Osteoblast (primary cell): Measurements from ENCODE around the gene P2RY11. TPM values are rescaled to one million over a fixed set of nuclear protein-coding genes. Genes with fewer than 3 reads are reported as not detected.

ENCODE experiments used
- DNase-seq: peaks from one replicate; pipeline ENCODE4 v3.0.0; 2011; ENCODE audit warnings: low spot score, mixed read lengths; ENCODE audit not compliant: insufficient read length; ENCODE audit errors: missing footprints
- H2AFZ ChIP-seq: 2 replicates; pipeline ENCODE4 v1.6.0; 2011; ENCODE audit warnings: mild to moderate bottlenecking, low read length
- H3K27ac ChIP-seq: 2 replicates; pipeline ENCODE4 v1.5.1; 2011; ENCODE audit warnings: mild to moderate bottlenecking, low read depth, low read length, moderate library complexity
- H3K27me3 ChIP-seq: 2 replicates; pipeline ENCODE4 v1.6.0; 2012; ENCODE audit warnings: mild to moderate bottlenecking, control low read depth, inconsistent platforms, low read length, moderate library complexity; ENCODE audit not compliant: insufficient read depth
- H3K36me3 ChIP-seq: 2 replicates; pipeline ENCODE4 v1.5.1; 2011; ENCODE audit warnings: mild to moderate bottlenecking, low read length, control low read depth, moderate library complexity; ENCODE audit not compliant: insufficient read depth
- H3K4me1 ChIP-seq: 2 replicates; pipeline ENCODE4 v1.5.1; 2011; ENCODE audit warnings: mild to moderate bottlenecking, low read length, control low read depth, moderate library complexity; ENCODE audit not compliant: insufficient read depth
- H3K4me2 ChIP-seq: 2 replicates; pipeline ENCODE4 v1.6.0; 2011; ENCODE audit warnings: mild to moderate bottlenecking, low read length; ENCODE audit not compliant: insufficient read depth
- H3K4me3 ChIP-seq: fragments of 200-600 bp; sonication (generic); 3 replicates; pipeline ENCODE4 v1.5.1; 2012; ENCODE audit warnings: mild to moderate bottlenecking, low read length, inconsistent platforms; ENCODE audit not compliant: insufficient read depth
- H3K79me2 ChIP-seq: 2 replicates; pipeline ENCODE4 v1.6.0; 2012; ENCODE audit warnings: mild to moderate bottlenecking, low read length, control low read depth, inconsistent platforms; ENCODE audit not compliant: insufficient read depth
- H3K9me3 ChIP-seq: 2 replicates; pipeline ENCODE4 v1.5.1; 2011; ENCODE audit warnings: low read depth, low read length, control low read depth
- H4K20me1 ChIP-seq: 2 replicates; pipeline ENCODE4 v1.6.0; 2012; ENCODE audit warnings: mild to moderate bottlenecking, low read length, control low read depth; ENCODE audit not compliant: insufficient read depth
- total RNA-seq: library from RNA; depleted of rRNA; stranded (reverse); fragments of >200 nt; gene quantifications from 2 replicates; pipeline ENCODE4 v1.2.3, GENCODE V29; 2012
- TF ChIP-seq, protein P1 (sequence below): IDR thresholded peaks from 2 replicates; pipeline ENCODE4 v1.5.1; 2011; ENCODE audit warnings: mild to moderate bottlenecking, low read depth, low read length, moderate library complexity; ENCODE audit errors: extremely low read depth

P2RY11 gene
- total RNA-seq, 1 donor, result 2.2 TPM

DNA sequence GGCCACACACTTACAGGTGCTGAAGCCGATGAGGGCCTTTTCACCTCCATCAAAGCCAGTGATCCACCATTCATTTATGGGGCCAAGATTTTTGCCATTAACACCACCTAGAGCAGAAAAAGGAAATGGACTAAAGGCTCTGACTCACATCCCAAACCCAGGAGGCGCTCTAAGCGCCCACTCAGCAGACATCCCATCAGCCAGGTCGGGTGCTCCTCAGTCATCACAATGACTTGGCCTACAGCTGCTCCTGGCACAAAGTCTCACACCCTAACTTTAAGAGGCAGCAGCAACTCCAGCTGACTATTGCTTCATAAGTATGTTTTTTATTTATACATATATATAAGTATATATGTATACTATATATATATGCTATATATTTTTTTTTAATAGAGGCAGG is 44.3 kb downstream of the P2RY11 start:
- TF ChIP-seq, protein P1, sequence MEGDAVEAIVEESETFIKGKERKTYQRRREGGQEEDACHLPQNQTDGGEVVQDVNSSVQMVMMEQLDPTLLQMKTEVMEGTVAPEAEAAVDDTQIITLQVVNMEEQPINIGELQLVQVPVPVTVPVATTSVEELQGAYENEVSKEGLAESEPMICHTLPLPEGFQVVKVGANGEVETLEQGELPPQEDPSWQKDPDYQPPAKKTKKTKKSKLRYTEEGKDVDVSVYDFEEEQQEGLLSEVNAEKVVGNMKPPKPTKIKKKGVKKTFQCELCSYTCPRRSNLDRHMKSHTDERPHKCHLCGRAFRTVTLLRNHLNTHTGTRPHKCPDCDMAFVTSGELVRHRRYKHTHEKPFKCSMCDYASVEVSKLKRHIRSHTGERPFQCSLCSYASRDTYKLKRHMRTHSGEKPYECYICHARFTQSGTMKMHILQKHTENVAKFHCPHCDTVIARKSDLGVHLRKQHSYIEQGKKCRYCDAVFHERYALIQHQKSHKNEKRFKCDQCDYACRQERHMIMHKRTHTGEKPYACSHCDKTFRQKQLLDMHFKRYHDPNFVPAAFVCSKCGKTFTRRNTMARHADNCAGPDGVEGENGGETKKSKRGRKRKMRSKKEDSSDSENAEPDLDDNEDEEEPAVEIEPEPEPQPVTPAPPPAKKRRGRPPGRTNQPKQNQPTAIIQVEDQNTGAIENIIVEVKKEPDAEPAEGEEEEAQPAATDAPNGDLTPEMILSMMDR, result peak; percentile 19
- Histone ChIP-seq H3K4me1 (no peaks in the 10 kb centered on the region), H3K27ac (no peak overlapping the region), H3K9me3 (no peaks in the 10 kb centered on the region), H3K27me3 (no peaks in the 10 kb centered on the region), H3K4me2 (no peak overlapping the region), H3K4me3 (no peak overlapping the region), H2AFZ (no peak overlapping the region), H3K79me2 (peaks cover 2% of the 10 kb centered on the region), H3K36me3 (peaks cover 92% of the 10 kb centered on the region), H4K20me1 (no peaks in the 10 kb centered on the region)
- DNase-seq, result peak; percentile 90

DNA sequence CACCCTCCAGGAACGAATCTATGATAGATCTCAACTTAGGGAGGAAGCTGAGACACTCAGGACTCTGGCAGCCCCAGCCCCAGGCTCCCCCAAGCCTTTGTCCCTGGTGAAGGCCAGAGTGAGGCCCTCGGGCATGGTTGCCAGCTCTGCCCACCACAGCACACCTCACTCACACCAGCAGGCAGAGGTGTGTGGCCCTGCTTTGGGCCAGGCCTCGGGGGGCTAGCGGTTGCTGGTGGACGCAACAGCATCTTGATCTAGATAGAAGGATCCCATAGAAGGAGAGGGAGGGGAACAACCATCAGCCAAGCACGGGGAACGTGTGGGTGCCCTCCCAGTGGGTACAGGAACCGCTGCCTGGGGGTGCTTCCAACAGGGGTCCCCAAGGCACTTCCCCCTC is 46.6 kb downstream of the P2RY11 start:
- H3K79me2 ChIP-seq, result peaks cover 2% of the 10 kb centered on the region
- H3K9me3 ChIP-seq, result no peaks in the 10 kb centered on the region
- TF ChIP-seq, protein P1, result no peak
- H3K36me3 ChIP-seq, result peaks cover 89% of the 10 kb centered on the region
- no peak overlapping the region for H3K27ac ChIP-seq
- no peaks in the 10 kb centered on the region for H3K4me1 ChIP-seq
- no peak overlapping the region for H3K4me3 ChIP-seq
- H4K20me1 ChIP-seq, result no peaks in the 10 kb centered on the region
- no peak for DNase-seq
- no peak overlapping the region for H2AFZ ChIP-seq
- no peaks in the 10 kb centered on the region for H3K27me3 ChIP-seq
- no peak overlapping the region for H3K4me2 ChIP-seq

DNA sequence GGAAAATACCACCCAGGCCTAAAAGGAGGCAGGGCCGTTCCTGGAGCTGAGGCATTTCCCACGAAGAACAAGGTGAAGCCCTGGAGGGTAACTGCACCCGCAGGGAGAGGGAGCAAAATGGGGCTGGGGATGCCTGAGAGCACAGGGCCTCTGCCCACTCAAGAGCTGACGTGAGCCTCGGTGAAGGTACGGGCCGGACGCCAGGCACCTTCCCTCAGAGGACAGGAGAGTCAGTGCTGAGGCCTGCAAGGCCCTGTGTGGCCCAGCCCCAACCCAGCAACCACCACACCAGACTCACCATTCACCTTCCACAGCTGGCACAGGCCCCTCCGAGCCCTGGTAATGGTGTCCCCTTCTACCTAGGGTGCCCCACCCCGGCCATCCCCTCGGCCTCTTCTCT is 47.0 kb downstream of the P2RY11 start:
- H3K79me2 ChIP-seq, result peaks cover 2% of the 10 kb centered on the region
- no peaks in the 10 kb centered on the region for H3K9me3 ChIP-seq
- peak; percentile 53 for DNase-seq
- no peak overlapping the region for H2AFZ ChIP-seq
- no peaks in the 10 kb centered on the region for H4K20me1 ChIP-seq
- no peaks in the 10 kb centered on the region for H3K27me3 ChIP-seq
- peaks cover 90% of the 10 kb centered on the region for H3K36me3 ChIP-seq
- no peak overlapping the region for H3K4me3 ChIP-seq
- no peak overlapping the region for H3K27ac ChIP-seq
- no peak overlapping the region for H3K4me2 ChIP-seq
- H3K4me1 ChIP-seq, result no peaks in the 10 kb centered on the region
- TF ChIP-seq, protein P1, result no peak

DNA sequence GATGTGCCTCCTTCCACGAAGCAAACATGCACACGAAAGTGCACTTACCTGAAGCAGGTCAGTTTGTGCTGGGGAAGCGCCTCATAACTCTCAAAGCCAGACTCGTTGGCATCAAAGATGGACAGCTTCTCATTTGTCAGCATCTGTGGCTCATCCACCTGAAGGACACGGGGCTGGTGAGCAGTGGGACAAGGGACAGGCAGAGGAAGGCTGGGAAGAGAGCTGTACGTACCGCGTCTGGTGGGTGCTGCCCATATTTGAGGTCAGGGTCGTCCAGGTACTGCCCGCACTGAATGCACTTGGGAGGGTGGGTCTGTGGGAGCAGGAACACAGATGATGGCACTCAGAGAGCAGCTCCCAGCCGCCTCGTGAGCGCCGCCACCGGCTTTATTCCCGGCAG is 48.1 kb downstream of the P2RY11 start:
- peaks cover 87% of the 10 kb centered on the region for H3K36me3 ChIP-seq
- no peak overlapping the region for H2AFZ ChIP-seq
- H3K4me3 ChIP-seq, result no peak overlapping the region
- H4K20me1 ChIP-seq, result no peaks in the 10 kb centered on the region
- H3K79me2 ChIP-seq, result no peaks in the 10 kb centered on the region
- H3K27ac ChIP-seq, result no peak overlapping the region
- H3K9me3 ChIP-seq, result no peaks in the 10 kb centered on the region
- DNase-seq, result no peak
- H3K4me2 ChIP-seq, result no peak overlapping the region
- H3K4me1 ChIP-seq, result no peaks in the 10 kb centered on the region
- TF ChIP-seq, protein P1, result no peak
- no peaks in the 10 kb centered on the region for H3K27me3 ChIP-seq
